ENCODE results near the gene KRT72.
A peak's percentile ranks its signal among the peaks of the same experiment; 100 is the strongest.

Gene KRT72

GRCh38 chr12:52641468-52641867, 40.2 kb upstream of the KRT72 start:
- no peaks in the 10 kb centered on the region for H3K27me3 ChIP-seq (ENCODE audit: insufficient read depth, low read length, poor library complexity, severe bottlenecking)
- H3K4me2 ChIP-seq (ENCODE audit: low read depth, low read length, poor library complexity, severe bottlenecking) = no peak overlapping the region
- no peak overlapping the region for H3K4me3 ChIP-seq (ENCODE audit: low read length, poor library complexity, severe bottlenecking)
- H3K9me3 ChIP-seq (ENCODE audit: insufficient read depth, low read depth, low read length) = no peaks in the 10 kb centered on the region
- no peaks in the 10 kb centered on the region for H4K20me1 ChIP-seq (ENCODE audit: insufficient read depth, low read length, poor library complexity, severe bottlenecking)
- no peak for TF ChIP-seq EZH2phosphoT487 (IDR thresholded peaks at IDR 0.05; ENCODE audit: borderline replicate concordance)
- TF ChIP-seq, protein P1, sequence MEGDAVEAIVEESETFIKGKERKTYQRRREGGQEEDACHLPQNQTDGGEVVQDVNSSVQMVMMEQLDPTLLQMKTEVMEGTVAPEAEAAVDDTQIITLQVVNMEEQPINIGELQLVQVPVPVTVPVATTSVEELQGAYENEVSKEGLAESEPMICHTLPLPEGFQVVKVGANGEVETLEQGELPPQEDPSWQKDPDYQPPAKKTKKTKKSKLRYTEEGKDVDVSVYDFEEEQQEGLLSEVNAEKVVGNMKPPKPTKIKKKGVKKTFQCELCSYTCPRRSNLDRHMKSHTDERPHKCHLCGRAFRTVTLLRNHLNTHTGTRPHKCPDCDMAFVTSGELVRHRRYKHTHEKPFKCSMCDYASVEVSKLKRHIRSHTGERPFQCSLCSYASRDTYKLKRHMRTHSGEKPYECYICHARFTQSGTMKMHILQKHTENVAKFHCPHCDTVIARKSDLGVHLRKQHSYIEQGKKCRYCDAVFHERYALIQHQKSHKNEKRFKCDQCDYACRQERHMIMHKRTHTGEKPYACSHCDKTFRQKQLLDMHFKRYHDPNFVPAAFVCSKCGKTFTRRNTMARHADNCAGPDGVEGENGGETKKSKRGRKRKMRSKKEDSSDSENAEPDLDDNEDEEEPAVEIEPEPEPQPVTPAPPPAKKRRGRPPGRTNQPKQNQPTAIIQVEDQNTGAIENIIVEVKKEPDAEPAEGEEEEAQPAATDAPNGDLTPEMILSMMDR (conservative IDR thresholded peaks at IDR 0.05; ENCODE audit: low read length) = no peak
- H3K4me1 ChIP-seq (ENCODE audit: insufficient read depth, low read length, poor library complexity, severe bottlenecking) = peaks cover 21% of the 10 kb centered on the region
- no peaks in the 10 kb centered on the region for H3K36me3 ChIP-seq (ENCODE audit: insufficient read depth, low read length)
- peak overlapping the region; percentile 17; the same call in 1 of the 2 replicates for H2AFZ ChIP-seq (ENCODE audit: low read length)
- no peak overlapping the region for H3K9ac ChIP-seq (ENCODE audit: low read depth, low read length, poor library complexity, severe bottlenecking)
- H3F3A ChIP-seq (ENCODE audit: low read depth) = no peaks in the 10 kb centered on the region
- H3K9me2 ChIP-seq (replicated peaks; ENCODE audit: low read depth, low read length) = no peaks in the 10 kb centered on the region
- no peaks in the 10 kb centered on the region for H3K79me2 ChIP-seq (ENCODE audit: insufficient read depth, low read length)

- H3K9me3 ChIP-seq (ENCODE audit: insufficient read depth, low read depth, low read length) = no peaks in the 10 kb centered on the region
- H4K20me1 ChIP-seq (ENCODE audit: insufficient read depth, low read length, poor library complexity, severe bottlenecking) = no peaks in the 10 kb centered on the region
- H2AFZ ChIP-seq (ENCODE audit: low read length) = no peak overlapping the region
- H3K36me3 ChIP-seq (ENCODE audit: insufficient read depth, low read length) = no peaks in the 10 kb centered on the region
- H3K4me1 ChIP-seq (ENCODE audit: insufficient read depth, low read length, poor library complexity, severe bottlenecking) = peaks cover 29% of the 10 kb centered on the region
- H3F3A ChIP-seq (ENCODE audit: low read depth) = no peaks in the 10 kb centered on the region
- H3K9me2 ChIP-seq (replicated peaks; ENCODE audit: low read depth, low read length) = no peaks in the 10 kb centered on the region
- H3K27me3 ChIP-seq (ENCODE audit: insufficient read depth, low read length, poor library complexity, severe bottlenecking) = no peaks in the 10 kb centered on the region
- no peak overlapping the region for H3K4me3 ChIP-seq (ENCODE audit: low read length, poor library complexity, severe bottlenecking)
- H3K4me2 ChIP-seq (ENCODE audit: low read depth, low read length, poor library complexity, severe bottlenecking) = no peak overlapping the region
- H3K79me2 ChIP-seq (ENCODE audit: insufficient read depth, low read length) = no peaks in the 10 kb centered on the region
- TF ChIP-seq EZH2phosphoT487 (IDR thresholded peaks at IDR 0.05; ENCODE audit: borderline replicate concordance) = no peak
- TF ChIP-seq, protein P1 (conservative IDR thresholded peaks at IDR 0.05; ENCODE audit: low read length) = no peak
- no peak overlapping the region for H3K9ac ChIP-seq (ENCODE audit: low read depth, low read length, poor library complexity, severe bottlenecking)
Measured at GRCh38 chr12:52637299-52637698, 36.0 kb upstream of the KRT72 start.

DNA sequence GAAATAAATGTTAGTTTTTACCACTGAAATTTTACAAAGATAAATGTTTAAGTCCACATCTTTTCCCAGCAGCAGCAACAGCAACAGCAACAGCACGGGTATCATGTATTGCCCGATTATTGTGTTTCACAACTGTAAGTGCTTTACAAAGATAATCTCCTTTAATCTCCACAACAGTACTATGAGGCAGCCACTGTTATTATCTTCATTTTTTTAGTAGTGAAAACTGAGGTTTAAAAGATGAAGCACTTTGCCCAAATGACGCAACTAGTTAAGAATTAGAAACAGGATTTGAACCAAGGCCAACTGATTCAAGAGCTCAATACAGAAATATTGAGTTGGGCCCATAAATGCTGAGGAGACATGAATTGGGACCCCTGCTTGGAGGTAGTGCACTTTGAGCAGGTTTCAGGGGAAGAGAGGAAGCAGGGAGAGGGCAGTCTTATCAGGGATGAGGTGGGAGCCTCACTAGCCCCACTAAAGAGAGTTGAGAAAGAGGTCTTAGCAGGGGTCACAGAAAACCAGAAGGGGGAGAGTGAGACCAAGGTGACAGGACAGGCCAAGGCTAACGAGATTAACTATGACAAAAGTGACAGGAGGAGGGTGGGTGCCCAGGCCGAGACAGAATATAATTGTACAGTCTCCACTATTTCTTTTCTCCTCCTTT, 35.5 kb upstream of the KRT72 start:
- H3K9me3 ChIP-seq (ENCODE audit: insufficient read depth, low read depth, low read length) = no peaks in the 10 kb centered on the region
- H3K9ac ChIP-seq (ENCODE audit: low read depth, low read length, poor library complexity, severe bottlenecking) = no peak overlapping the region
- TF ChIP-seq, protein P1 (conservative IDR thresholded peaks at IDR 0.05; ENCODE audit: low read length) = no peak
- no peak for TF ChIP-seq EZH2phosphoT487 (IDR thresholded peaks at IDR 0.05; ENCODE audit: borderline replicate concordance)
- H4K20me1 ChIP-seq (ENCODE audit: insufficient read depth, low read length, poor library complexity, severe bottlenecking) = no peaks in the 10 kb centered on the region
- no peaks in the 10 kb centered on the region for H3K79me2 ChIP-seq (ENCODE audit: insufficient read depth, low read length)
- H3K4me1 ChIP-seq (ENCODE audit: insufficient read depth, low read length, poor library complexity, severe bottlenecking) = peaks cover 34% of the 10 kb centered on the region
- no peak overlapping the region for H2AFZ ChIP-seq (ENCODE audit: low read length)
- H3K4me2 ChIP-seq (ENCODE audit: low read depth, low read length, poor library complexity, severe bottlenecking) = no peak overlapping the region
- no peaks in the 10 kb centered on the region for H3F3A ChIP-seq (ENCODE audit: low read depth)
- no peaks in the 10 kb centered on the region for H3K36me3 ChIP-seq (ENCODE audit: insufficient read depth, low read length)
- H3K9me2 ChIP-seq (replicated peaks; ENCODE audit: low read depth, low read length) = no peaks in the 10 kb centered on the region
- no peak overlapping the region for H3K4me3 ChIP-seq (ENCODE audit: low read length, poor library complexity, severe bottlenecking)
- no peaks in the 10 kb centered on the region for H3K27me3 ChIP-seq (ENCODE audit: insufficient read depth, low read length, poor library complexity, severe bottlenecking)

All from Loucy (cell line).